ENCODE measurements around the gene IRGM. TPM values are rescaled to one million over a fixed set of nuclear protein-coding genes. Genes with fewer than 3 reads are reported as not detected.

Gene IRGM
- polyA plus RNA-seq, 1 donor from 2014 or later: not detected

- no peak overlapping the region for H3K9ac ChIP-seq (ENCODE audit: low read length)
- no peaks in the 10 kb centered on the region for H4K20me1 ChIP-seq (ENCODE audit: insufficient read depth)
- no peak overlapping the region for H2AFZ ChIP-seq (ENCODE audit: low read depth, low read length)
- H3K27ac ChIP-seq (ENCODE audit: low read length): no peak overlapping the region
- H3F3A ChIP-seq (ENCODE audit: insufficient read depth, low read length, poor library complexity, severe bottlenecking): no peaks in the 10 kb centered on the region
- H3K9me2 ChIP-seq (ENCODE audit: insufficient read depth, low read length): no peaks in the 10 kb centered on the region
- H3K79me2 ChIP-seq (replicated peaks; ENCODE audit: insufficient read depth, low read length): no peaks in the 10 kb centered on the region
- no peak for TF ChIP-seq REST (IDR thresholded peaks at IDR 0.05; ENCODE audit: borderline replicate concordance)
- no peak for TF ChIP-seq CTCF (IDR thresholded peaks at IDR 0.05; ENCODE audit: poor library complexity, severe bottlenecking)
- no peak for TF ChIP-seq POLR2AphosphoS5 (IDR thresholded peaks at IDR 0.05)
- TF ChIP-seq TAF1 (IDR thresholded peaks at IDR 0.05; ENCODE audit: low read depth): no peak
- no peak for TF ChIP-seq MXI1 (conservative IDR thresholded peaks at IDR 0.05; ENCODE audit: poor library complexity, severe bottlenecking)
- no peak for TF ChIP-seq RAD21 (conservative IDR thresholded peaks at IDR 0.05)
- TF ChIP-seq EP300 (conservative IDR thresholded peaks at IDR 0.05; ENCODE audit: poor library complexity, severe bottlenecking): no peak
- TF ChIP-seq SMC3 (conservative IDR thresholded peaks at IDR 0.05; ENCODE audit: poor library complexity): no peak
- no peak for TF ChIP-seq EZH2 (IDR thresholded peaks at IDR 0.05; ENCODE audit: borderline replicate concordance, insufficient read depth, low read length, poor library complexity, severe bottlenecking)
- no peaks in the 10 kb centered on the region for H3K36me3 ChIP-seq (ENCODE audit: insufficient read depth, low read length)
- no peak overlapping the region for H3K4me3 ChIP-seq (ENCODE audit: low read length)
- no peaks in the 10 kb centered on the region for H3K9me3 ChIP-seq (ENCODE audit: low read length)
- no peaks in the 10 kb centered on the region for H3K27me3 ChIP-seq (ENCODE audit: insufficient read depth, low read depth, low read length)
- no peak overlapping the region for H3K4me2 ChIP-seq (ENCODE audit: low read length)
These were observed 1.9 kb downstream of the IRGM start for GRCh38 chr5:150848271-150848670.

GRCh38 chr5:150851039-150851438 is 4.7 kb downstream of the IRGM start:
- Histone ChIP-seq H4K20me1 (ENCODE audit: insufficient read depth) (no peaks in the 10 kb centered on the region), H3K79me2 (replicated peaks; ENCODE audit: insufficient read depth, low read length) (no peaks in the 10 kb centered on the region), H3K4me2 (ENCODE audit: low read length) (no peak overlapping the region), H3F3A (ENCODE audit: insufficient read depth, low read length, poor library complexity, severe bottlenecking) (no peaks in the 10 kb centered on the region), H3K27ac (ENCODE audit: low read length) (no peak overlapping the region), H2AFZ (ENCODE audit: low read depth, low read length) (no peak overlapping the region), H3K4me3 (ENCODE audit: low read length) (no peak overlapping the region), H3K9me2 (ENCODE audit: insufficient read depth, low read length) (no peaks in the 10 kb centered on the region), H3K9ac (ENCODE audit: low read length) (no peak overlapping the region), H3K9me3 (ENCODE audit: low read length) (no peaks in the 10 kb centered on the region), H3K36me3 (ENCODE audit: insufficient read depth, low read length) (no peaks in the 10 kb centered on the region), H3K27me3 (ENCODE audit: insufficient read depth, low read depth, low read length) (no peaks in the 10 kb centered on the region)
- TF ChIP-seq TAF1 (IDR thresholded peaks at IDR 0.05; ENCODE audit: low read depth): no peak
- TF ChIP-seq EZH2 (IDR thresholded peaks at IDR 0.05; ENCODE audit: borderline replicate concordance, insufficient read depth, low read length, poor library complexity, severe bottlenecking): no peak
- TF ChIP-seq SMC3 (conservative IDR thresholded peaks at IDR 0.05; ENCODE audit: poor library complexity): no peak
- no peak for TF ChIP-seq REST (IDR thresholded peaks at IDR 0.05; ENCODE audit: borderline replicate concordance)

Measured in neural cell (in vitro differentiated cells).